Gastroesophageal sphincter (tissue), 4 donors: ENCODE measurements around the gene CXCL16. TPM values are rescaled to one million over a fixed set of nuclear protein-coding genes. Genes with fewer than 3 reads are reported as not detected.
A peak's percentile ranks its signal among the peaks of the same experiment; 100 is the strongest.

Experiments
- ATAC-seq: fragments of 150-250 bp; one replicate; pipeline ENCODE4 v1.9.1; 2016; ENCODE audit warnings: mild to moderate bottlenecking, moderate library complexity
- H3K27ac ChIP-seq, 4 donors: fragments of 200-600 bp; sonication (generic) in 3 of 4; 1 replicate in 3 of 4; 2 replicates in 1 of 4; pipeline ENCODE4 v1.5.1; 2016 to 2019
- H3K27me3 ChIP-seq: fragments of 200-600 bp; sonication (generic); one replicate; pipeline ENCODE4 v1.5.1; 2019
- H3K36me3 ChIP-seq, 2 donors: fragments of 200-600 bp; sonication (generic); one replicate each; pipeline ENCODE4 v1.5.1; 2019; ENCODE audit warnings: control low read depth in 1 of 2
- H3K4me1 ChIP-seq, 3 donors: fragments of 200-600 bp; sonication (generic); 1 replicate in 2 of 3; 2 replicates in 1 of 3; pipeline ENCODE4 v1.5.1; 2016 to 2019; ENCODE audit warnings: control low read depth in 2 of 3
- H3K4me3 ChIP-seq, 2 donors: fragments of 200-600 bp; sonication (generic); one replicate each; pipeline ENCODE4 v1.5.1; 2019; ENCODE audit warnings: mild to moderate bottlenecking in 1 of 2, moderate library complexity in 1 of 2
- H3K9me3 ChIP-seq, 3 donors: fragments of 200-600 bp; sonication (generic); one replicate each; pipeline ENCODE4 v1.5.1; 2017 to 2019; ENCODE audit warnings: control low read depth in 2 of 3
- CTCF ChIP-seq, 4 experiments: fragments of 200-600 bp in 2 of 4; fragments of 450-650 bp in 2 of 4; sonication (generic) in 1 of 4; IDR thresholded peaks; one replicate each; pipeline ENCODE4 v1.5.1; 2017 to 2019; ENCODE audit warnings: antibody characterized with exemption in 4 of 4, mild to moderate bottlenecking in 2 of 4, moderate library complexity in 2 of 4
- EP300 ChIP-seq: sonication (generic); formaldehyde crosslinking; IDR thresholded peaks from one replicate; pipeline ENCODE4 v1.6.1; 2017; ENCODE audit warnings: antibody characterized with exemption, mild to moderate bottlenecking
- POLR2A ChIP-seq, 2 donors: fragments of 450-650 bp; IDR thresholded peaks; one replicate each; pipeline ENCODE4 v1.6.1; 2017; ENCODE audit warnings: antibody characterized with exemption in 2 of 2, mild to moderate bottlenecking in 2 of 2, moderate library complexity in 1 of 2
- POLR2AphosphoS5 ChIP-seq: sonication (generic); formaldehyde crosslinking; IDR thresholded peaks from one replicate; pipeline ENCODE4 v1.6.1; 2017; ENCODE audit warnings: antibody characterized with exemption
- WGBS, 2 donors: methylation state at CpG; one replicate each; pipeline ENCODE4 v1.1.5; 2018; ENCODE audit warnings: low coverage in 1 of 2; 5-methylcytosine and 5-hydroxymethylcytosine counted together
- total RNA-seq, 4 donors: library from RNA; depleted of rRNA; stranded (reverse); fragments of >200 nt; gene quantifications; one replicate each; pipeline ENCODE4 v1.1.0, GENCODE V29; 2016

Gene CXCL16
- total RNA-seq, result 10 to 100 TPM in 2 of 4 donors, 1 to 10 TPM in 2; 5.3 to 11.6 (median 8.3) TPM

GRCh38 chr17:4739122-4740024 lies at the start of gene CXCL16, which contains the start of gene ZMYND15:
CXCL16 (minus strand) TSS chr17:4739928; CDS start chr17:4739339, 589 bp downstream.
ZMYND15 (plus strand) TSS chr17:4739833; CDS start chr17:4740549, 716 bp downstream.
- Histone ChIP-seq H3K4me3 (peak within 1 kb of the TSS; percentile 76 to 89), H3K27me3 (peaks cover 12% of the 10 kb centered on the region), H3K4me1 (peaks cover 0 to 18% (median 2%) of the 10 kb centered on the region in 3 donors), H3K9me3 (no peaks in the 10 kb centered on the region), H3K36me3 (peaks cover 0 to 5% of the 10 kb centered on the region in 2 donors), H3K27ac (peak within 1 kb of the TSS in 3 of 4 donors; percentile 75 to 80 (median 78))
- WGBS, 2 donors, result 0% methylated on average over 8 of the region's 100 CpGs; no CpG with 5 or more reads in 1 of the 2 donors
- TF ChIP-seq CTCF (IDR thresholded peaks at IDR 0.05) (peak in 1 of 4 experiments; percentile 2), POLR2A (IDR thresholded peaks at IDR 0.05) (peak; percentile 36 to 47), EP300 (no peak), POLR2AphosphoS5 (peak; percentile 28)
- peak; percentile 55 for ATAC-seq

GRCh38 chr17:4788807-4789700 lies 49.3 kb upstream of the CXCL16 start, which contains the start of gene GLTPD2:
GLTPD2 (plus strand) TSS chr17:4788964; CDS start chr17:4789012, 48 bp downstream.
- H3K9me3 ChIP-seq, result no peaks in the 10 kb centered on the region
- TF ChIP-seq CTCF (IDR thresholded peaks at IDR 0.05) (no peak), EP300 (no peak), POLR2AphosphoS5 (no peak), POLR2A (IDR thresholded peaks at IDR 0.05) (no peak)
- no peak for ATAC-seq
- H3K27ac ChIP-seq, result peak within 1 kb of the TSS; percentile 71 to 98 (median 96)
- H3K36me3 ChIP-seq, result no peaks in the 10 kb centered on the region
- H3K4me3 ChIP-seq, result peak within 1 kb of the TSS; percentile 65 to 81
- 60% methylated on average over 5 of the region's 62 CpGs; no CpG with 5 or more reads in 1 of the 2 donors for WGBS, 2 donors
- H3K27me3 ChIP-seq, result peaks cover 22% of the 10 kb centered on the region
- peaks cover 0 to 54% (median 28%) of the 10 kb centered on the region in 3 donors for H3K4me1 ChIP-seq

GRCh38 chr17:4788159-4788806 lies 48.6 kb upstream of the CXCL16 start:
- TF ChIP-seq POLR2A (IDR thresholded peaks at IDR 0.05) (no peak), POLR2AphosphoS5 (no peak)
- Histone ChIP-seq H3K27ac (peak overlapping the region in 2 of 4 donors; percentile 95 to 98), H3K4me1 (peaks cover 0 to 54% (median 28%) of the 10 kb centered on the region in 3 donors), H3K36me3 (no peaks in the 10 kb centered on the region), H3K9me3 (no peaks in the 10 kb centered on the region), H3K27me3 (peaks cover 30% of the 10 kb centered on the region), H3K4me3 (no peak overlapping the region)
- ATAC-seq, result no peak
- 79 to 81% methylated on average over 12 to 14 of the region's 14 CpGs for WGBS, 2 donors

GRCh38 chr17:4786516-4786915 lies 46.8 kb upstream of the CXCL16 start:
- no peak for ATAC-seq
- H3K27ac ChIP-seq, result peak overlapping the region in 2 of 4 donors; percentile 35 to 45
- no peaks in the 10 kb centered on the region for H3K36me3 ChIP-seq
- H3K27me3 ChIP-seq, result peaks cover 47% of the 10 kb centered on the region
- H3K9me3 ChIP-seq, result no peaks in the 10 kb centered on the region
- TF ChIP-seq CTCF (IDR thresholded peaks at IDR 0.05) (no peak), POLR2AphosphoS5 (no peak), POLR2A (IDR thresholded peaks at IDR 0.05) (no peak), EP300 (no peak)
- peak overlapping the region in 1 of 2 donors; percentile 41 for H3K4me3 ChIP-seq
- 15 to 22% methylated on average over 4 to 5 of the region's 6 CpGs for WGBS, 2 donors
- H3K4me1 ChIP-seq, result peaks cover 0 to 54% (median 28%) of the 10 kb centered on the region in 3 donors
